Coronary artery (tissue), 2 donors: Measurements from ENCODE around the gene TMEM129.

Source experiments
- DNase-seq: peaks from one replicate; pipeline ENCODE4 v3.0.0-alpha.2; 2017; ENCODE audit warnings: low spot score
- H3K27ac ChIP-seq, 2 donors: fragments of 200-600 bp; sonication (generic); one replicate each; pipeline ENCODE4 v1.5.1; 2016 to 2019
- H3K4me3 ChIP-seq: fragments of 200-600 bp; sonication (generic); 2 replicates; pipeline ENCODE4 v1.5.1; 2016; ENCODE audit warnings: mild to moderate bottlenecking, moderate library complexity
- CTCF ChIP-seq: fragments of 200-600 bp; sonication (generic); IDR thresholded peaks from one replicate; pipeline ENCODE4 v1.5.1; 2019; ENCODE audit warnings: antibody characterized with exemption

The TMEM129 gene

GRCh38 chr4:1714303-1715001, 6.7 kb downstream of the TMEM129 start:
- DNase-seq: no peak
- H3K27ac ChIP-seq: peak overlapping the region in 1 of 2 donors; percentile 7
- TF ChIP-seq CTCF: no peak
- no peak overlapping the region for H3K4me3 ChIP-seq

- TF ChIP-seq CTCF: no peak
- Histone ChIP-seq H3K27ac (peak overlapping the region; percentile 92 to 98), H3K4me3 (peak overlapping the region; percentile 85)
- no peak for DNase-seq
These were observed 7.9 kb downstream of the TMEM129 start for GRCh38 chr4:1713003-1713851.

- peak within 1 kb of the TSS; percentile 85 for H3K4me3 ChIP-seq
- no peak for TF ChIP-seq CTCF
- peak within 1 kb of the TSS; percentile 92 to 98 for H3K27ac ChIP-seq
- DNase-seq: peak; percentile 97
These were observed 8.7 kb downstream of the TMEM129 start, which contains the start of gene SLBP for GRCh38 chr4:1712216-1713002. TSS of gene SLBP (minus strand) at chr4:1712319. CDS start at chr4:1712188, 131 bp downstream.

GRCh38 chr4:1711571-1712215, 9.4 kb downstream of the TMEM129 start:
- peak overlapping the region; percentile 92 to 98 for H3K27ac ChIP-seq
- no peak for TF ChIP-seq CTCF
- peak overlapping the region; percentile 85 for H3K4me3 ChIP-seq
- no peak for DNase-seq

- Histone ChIP-seq H3K4me3 (peak overlapping the region; percentile 85), H3K27ac (peak overlapping the region; percentile 92 to 98)
- no peak for DNase-seq
- TF ChIP-seq CTCF: no peak
These were observed 10.0 kb downstream of the TMEM129 start for GRCh38 chr4:1711055-1711570.

- TF ChIP-seq CTCF: no peak
- no peak for DNase-seq
- Histone ChIP-seq H3K27ac (no peak overlapping the region), H3K4me3 (no peak overlapping the region)
These were observed 12.5 kb downstream of the TMEM129 start for GRCh38 chr4:1708581-1708980.
